Stimulated activated CD4-positive, alpha-beta T cell treated with anti-CD3 and anti-CD28 coated beads, Interleukin-2, amount 100 ng/mL, for 24 hours (primary cell): ENCODE results near the gene HBB.

Source experiments
- DNase-seq, 2 donors: peaks; one replicate each; pipeline ENCODE4 v3.0.0-alpha.2; 2020

HBB gene

GRCh38 chr11:5224538-5225479, 2.1 kb downstream of the HBB start:
- no peak for DNase-seq

GRCh38 chr11:5223686-5224085, 3.2 kb downstream of the HBB start:
- DNase-seq: no peak

GRCh38 chr11:5223146-5223545, 3.7 kb downstream of the HBB start:
- no peak for DNase-seq

- DNase-seq: no peak
These were observed 16.4 kb downstream of the HBB start for GRCh38 chr11:5210376-5210885.

- DNase-seq: no peak
These were observed 22.1 kb downstream of the HBB start for GRCh38 chr11:5204787-5205186.

GRCh38 chr11:5203366-5203765, 23.5 kb downstream of the HBB start:
- no peak for DNase-seq

- no peak for DNase-seq
These were observed 26.3 kb downstream of the HBB start, which contains the start of gene OR51V1 for GRCh38 chr11:5200582-5200981. Gene OR51V1, minus strand, starts transcription at chr11:5200682. Its CDS starts 0 bp downstream, at chr11:5200682.

- no peak for DNase-seq
These were observed 28.6 kb downstream of the HBB start for GRCh38 chr11:5198285-5198684.

GRCh38 chr11:5197536-5197935, 29.3 kb downstream of the HBB start:
- no peak for DNase-seq

- DNase-seq: no peak
These were observed 30.1 kb downstream of the HBB start for GRCh38 chr11:5196731-5197130.

GRCh38 chr11:5196067-5196466, 30.8 kb downstream of the HBB start:
- no peak for DNase-seq

GRCh38 chr11:5192738-5193137, 34.1 kb downstream of the HBB start:
- no peak for DNase-seq

- no peak for DNase-seq
These were observed 38.7 kb downstream of the HBB start for GRCh38 chr11:5188201-5188600.

GRCh38 chr11:5178046-5178837, 48.6 kb downstream of the HBB start:
- no peak for DNase-seq
